HCT116 (cell line): Measurements from ENCODE around the gene KCTD1. TPM values are rescaled to one million over a fixed set of nuclear protein-coding genes. Genes with fewer than 3 reads are reported as not detected.

Source experiments
- ATAC-seq: fragments of 200-7000 bp; cut with Tn5 transposase; 2 replicates; pipeline ENCODE4 v1.9.1; 2020; ENCODE audit warnings: mild to moderate bottlenecking, moderate library complexity
- BruUV-seq: library from RNA; stranded (reverse); fragments of 400-500 nt; replicated peaks from 2 replicates; lab custom pipeline; 2021; lab: Mats Ljungman, UMichigan
- CTCF ChIA-PET: fragments of 300-600 bp; sonication (Branson Sonifier 250); formaldehyde crosslinking; loops from one replicate; lab custom pipeline; 2021; ENCODE audit warnings: antibody characterized with exemption; lab: Charles Lee
- POLR2A ChIA-PET: fragments of 300-600, 350-600 bp; sonication (Branson Sonifier 250); formaldehyde crosslinking; loops from one replicate; lab custom pipeline; 2021; ENCODE audit warnings: antibody characterized with exemption; lab: Charles Lee
- RAD21 ChIA-PET, 2 experiments: fragments of 300-600 bp; sonication (Branson Sonifier 250); formaldehyde crosslinking; loops; one replicate each; lab custom pipeline; 2023; ENCODE audit warnings: low total read pairs in 2 of 2; ENCODE audit not compliant: uncharacterized antibody in 2 of 2, unreplicated experiment in 2 of 2, low non-redundant PET in 1 of 2; lab: Charles Lee
- DNase-seq: peaks from one replicate; pipeline ENCODE4 v3.0.0-alpha.2; 2010; ENCODE audit warnings: low read depth, low spot score
- H2AFZ ChIP-seq: fragments of 200-600 bp; shearing (Covaris generic), sonication (generic); 2 replicates; pipeline ENCODE4 v1.6.1; 2017; ENCODE audit warnings: low read depth, mixed run types, mixed read lengths, antibody characterized with exemption, low read length; ENCODE audit not compliant: poor library complexity, severe bottlenecking
- H3K27ac ChIP-seq: 2 replicates; pipeline ENCODE4 v1.5.1; 2012; ENCODE audit warnings: low read depth, low read length
- H3K27me3 ChIP-seq: fragments of 200-600 bp; sonication (generic); 2 replicates; pipeline ENCODE4 v1.6.1; 2016; ENCODE audit warnings: mixed run types, low read length, mixed read lengths; ENCODE audit not compliant: insufficient read depth
- H3K36me3 ChIP-seq, 2 experiments: fragments of 200-500 bp in 1 of 2; fragments of 200-600 bp in 1 of 2; sonication (Bioruptor generic) in 1 of 2; sonication (generic) in 1 of 2; 2 replicates each; pipeline versions ENCODE4 v1.5.1 to v1.6.1; 2014 to 2016; ENCODE audit warnings: low read length in 2 of 2, inconsistent platforms in 1 of 2, mixed read lengths in 1 of 2, mixed run types in 1 of 2; ENCODE audit not compliant: insufficient read depth in 2 of 2, control insufficient read depth in 1 of 2
- H3K4me1 ChIP-seq, 2 experiments: fragments of 200-600 bp in 1 of 2; sonication (generic) in 1 of 2; 2 replicates each; pipeline versions ENCODE4 v1.5.1 to v1.6.1; 2012 to 2017; ENCODE audit warnings: low read length in 2 of 2, inconsistent platforms in 1 of 2, mild to moderate bottlenecking in 1 of 2, mixed read lengths in 1 of 2, mixed run types in 1 of 2, moderate library complexity in 1 of 2; ENCODE audit not compliant: insufficient read depth in 2 of 2, control insufficient read depth in 1 of 2
- H3K4me2 ChIP-seq: fragments of 200-600 bp; sonication (generic); 2 replicates; pipeline ENCODE4 v1.6.1; 2017; ENCODE audit warnings: mixed run types, low read length, mixed read lengths
- H3K4me3 ChIP-seq, 2 experiments: fragments of 200-600 bp in 1 of 2; sonication (generic) in 1 of 2; replicated peaks in 1 of 2; 2 replicates each; pipeline ENCODE4 v1.5.1; 2011 to 2016; ENCODE audit warnings: low read length in 2 of 2, control low read depth in 1 of 2, low read depth in 1 of 2, mild to moderate bottlenecking in 1 of 2, mixed read lengths in 1 of 2, mixed run types in 1 of 2
- H3K79me2 ChIP-seq: fragments of 200-600 bp; sonication (generic); 2 replicates; pipeline ENCODE4 v1.6.1; 2017; ENCODE audit warnings: mild to moderate bottlenecking, mixed run types, low read length, moderate library complexity, mixed read lengths; ENCODE audit not compliant: insufficient read depth
- H3K9ac ChIP-seq: fragments of 200-600 bp; sonication (generic); 2 replicates; pipeline ENCODE4 v1.6.1; 2016; ENCODE audit warnings: low read length, mixed read lengths
- H3K9me2 ChIP-seq: fragments of 200-600 bp; sonication (generic), shearing (Covaris generic); 2 replicates; pipeline ENCODE4 v1.6.1; 2017; ENCODE audit warnings: mixed run types, mild to moderate bottlenecking, moderate library complexity; ENCODE audit not compliant: insufficient read depth
- H3K9me3 ChIP-seq, 2 experiments: fragments of 200-500 bp in 1 of 2; fragments of 200-600 bp in 1 of 2; sonication (Bioruptor generic) in 1 of 2; sonication (generic) in 1 of 2; 2 replicates each; pipeline ENCODE4 v1.6.1; 2014 to 2017; ENCODE audit warnings: low read length in 2 of 2, mixed read lengths in 2 of 2, inconsistent platforms in 1 of 2, low read depth in 1 of 2, mild to moderate bottlenecking in 1 of 2, mixed run types in 1 of 2, moderate library complexity in 1 of 2; ENCODE audit not compliant: control insufficient read depth in 1 of 2, insufficient read depth in 1 of 2
- H4K20me1 ChIP-seq: fragments of 200-600 bp; sonication (generic), shearing (Covaris generic); 2 replicates; pipeline ENCODE4 v1.6.1; 2017; ENCODE audit warnings: mixed run types, mild to moderate bottlenecking, moderate library complexity; ENCODE audit not compliant: insufficient read depth
- ATF3 ChIP-seq: IDR thresholded peaks from 2 replicates; pipeline ENCODE4 v1.6.1; 2012
- CBX3 ChIP-seq: IDR thresholded peaks from 2 replicates; pipeline ENCODE4 v1.6.1; 2012; ENCODE audit warnings: low read depth
- CTCF ChIP-seq, 3 experiments: fragments of 200-600 bp in 1 of 3; sonication (generic) in 1 of 3; IDR thresholded peaks in 2 of 3; conservative IDR thresholded peaks in 1 of 3; 2 replicates each; pipeline ENCODE4 v1.5.1; 2012 to 2017; ENCODE audit warnings: low read depth in 2 of 3, low read length in 2 of 3, antibody characterized with exemption in 1 of 3, borderline replicate concordance in 1 of 3, control low read depth in 1 of 3, mild to moderate bottlenecking in 1 of 3, mixed read lengths in 1 of 3, mixed run types in 1 of 3, moderate library complexity in 1 of 3; ENCODE audit not compliant: insufficient read depth in 1 of 3
- EGR1 ChIP-seq: IDR thresholded peaks from 2 replicates; pipeline ENCODE4 v1.6.1; 2012; ENCODE audit warnings: low read depth
- ELF1 ChIP-seq: IDR thresholded peaks from 2 replicates; pipeline ENCODE4 v1.6.1; 2012; ENCODE audit warnings: low read depth, borderline replicate concordance
- EZH2phosphoT487 ChIP-seq: fragments of 200-600 bp; IDR thresholded peaks from 2 replicates; pipeline ENCODE4 v1.6.1; 2018; ENCODE audit warnings: antibody characterized with exemption, borderline replicate concordance
- JUND ChIP-seq: IDR thresholded peaks from 2 replicates; pipeline ENCODE4 v1.6.1; 2012
- POLR2A ChIP-seq: IDR thresholded peaks from 2 replicates; pipeline ENCODE4 v1.7.0; 2011; ENCODE audit warnings: borderline replicate concordance; ENCODE audit not compliant: insufficient read depth, insufficient read length; ENCODE audit errors: extremely low read depth
- POLR2AphosphoS5 ChIP-seq: IDR thresholded peaks from 2 replicates; pipeline ENCODE4 v1.6.1; 2011; ENCODE audit warnings: mild to moderate bottlenecking, low read depth, low read length, moderate library complexity
- RAD21 ChIP-seq: IDR thresholded peaks from 2 replicates; pipeline ENCODE4 v1.6.1; 2012; ENCODE audit warnings: low read depth, mild to moderate bottlenecking
- SIN3A ChIP-seq: IDR thresholded peaks from 2 replicates; pipeline ENCODE4 v1.6.1; 2012; ENCODE audit warnings: low read depth
- SP1 ChIP-seq: IDR thresholded peaks from 2 replicates; pipeline ENCODE4 v1.6.1; 2012; ENCODE audit warnings: low read depth
- SRF ChIP-seq: IDR thresholded peaks from 2 replicates; pipeline ENCODE4 v1.6.1; 2012; ENCODE audit warnings: low read depth
- TCF7L2 ChIP-seq: IDR thresholded peaks from 2 replicates; pipeline ENCODE4 v1.7.0; 2011; ENCODE audit warnings: borderline replicate concordance, inconsistent platforms; ENCODE audit not compliant: insufficient read depth, insufficient read length; ENCODE audit errors: extremely low read depth
- ZBTB33 ChIP-seq: IDR thresholded peaks from 2 replicates; pipeline ENCODE4 v1.6.1; 2011; ENCODE audit warnings: mild to moderate bottlenecking, low read length, moderate library complexity; ENCODE audit not compliant: insufficient replicate concordance; ENCODE audit errors: extremely low read depth
- ZFX ChIP-seq: fragments of 450-650 bp; IDR thresholded peaks from 2 replicates; pipeline ENCODE4 v1.6.1; 2017
- ZNF274 ChIP-seq: fragments of 200-500 bp; sonication (Bioruptor generic); IDR thresholded peaks from 2 replicates; pipeline ENCODE4 v1.6.1; 2014; ENCODE audit warnings: mild to moderate bottlenecking, low read depth, low read length, inconsistent platforms
- intact Hi-C: fragments of 100-400 bp; cut with micrococcal nuclease; formaldehyde crosslinking; loops from 2 replicates; pipeline ENCODE4 v1.10.0; 2022
- total RNA-seq: library from RNA; stranded (reverse); gene quantifications from one replicate; pipeline ENCODE4 v1.2.1, GENCODE V29; 2021; ENCODE audit not compliant: unreplicated experiment
- TF ChIP-seq, protein P1 (sequence below): IDR thresholded peaks from 2 replicates; pipeline ENCODE4 v1.6.1; 2012; ENCODE audit warnings: low read depth

The KCTD1 gene
- total RNA-seq, 1 experiment from 2014 or later, result 16.8 TPM

DNA sequence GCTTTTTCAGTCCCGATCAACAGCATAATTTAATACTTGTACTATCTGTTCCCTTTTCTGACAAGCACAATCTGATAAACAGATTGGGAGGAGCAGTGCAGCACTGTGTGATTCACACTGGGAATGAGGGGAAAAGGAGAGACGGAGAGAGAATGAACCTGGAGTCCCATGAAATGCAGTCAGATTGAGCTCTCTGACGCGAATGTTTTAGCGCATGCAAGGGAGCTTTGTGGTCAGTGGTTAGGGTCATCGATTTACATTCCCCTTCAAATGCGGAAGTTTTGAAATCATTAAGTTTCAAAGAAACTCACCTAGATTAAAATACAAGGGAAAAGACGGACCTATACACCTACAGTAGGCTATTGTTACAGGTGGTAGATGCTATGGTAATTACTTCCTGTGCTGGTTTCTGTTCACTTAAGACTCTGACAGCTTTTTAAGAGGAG, 99.6 kb downstream of the KCTD1 start:
- ChIA-PET CTCF (no interaction called here), RAD21 (no interaction called here), POLR2A (interaction anchor here (1.0 kb wide), 1 partner anchor 13 kb away, joined by 3 read pairs; no protein-coding TSS in a partner anchor)
- H3K9me3 ChIP-seq, result no peaks in the 10 kb centered on the region
- no peaks in the 10 kb centered on the region for H3K79me2 ChIP-seq
- H3K4me3 ChIP-seq, result no peak overlapping the region
- no peak overlapping the region for H3K27ac ChIP-seq
- TF ChIP-seq SP1 (no peak), EGR1 (no peak), SIN3A (no peak), EZH2phosphoT487 (no peak), ZBTB33 (no peak), TCF7L2 (no peak), JUND (no peak), SRF (no peak), ZNF274 (no peak), ELF1 (no peak), POLR2AphosphoS5 (no peak), POLR2A (no peak), CBX3 (no peak), ATF3 (no peak), CTCF (IDR thresholded peaks at IDR 0.05 in 2 of 3, conservative IDR thresholded peaks at IDR 0.05 in 1 of 3; ENCODE audit: borderline replicate concordance in 1 of 3, insufficient read depth in 1 of 3, low read depth in 2 of 3, low read length in 2 of 3) (no peak), ZFX (no peak), RAD21 (no peak)
- TF ChIP-seq, protein P1, sequence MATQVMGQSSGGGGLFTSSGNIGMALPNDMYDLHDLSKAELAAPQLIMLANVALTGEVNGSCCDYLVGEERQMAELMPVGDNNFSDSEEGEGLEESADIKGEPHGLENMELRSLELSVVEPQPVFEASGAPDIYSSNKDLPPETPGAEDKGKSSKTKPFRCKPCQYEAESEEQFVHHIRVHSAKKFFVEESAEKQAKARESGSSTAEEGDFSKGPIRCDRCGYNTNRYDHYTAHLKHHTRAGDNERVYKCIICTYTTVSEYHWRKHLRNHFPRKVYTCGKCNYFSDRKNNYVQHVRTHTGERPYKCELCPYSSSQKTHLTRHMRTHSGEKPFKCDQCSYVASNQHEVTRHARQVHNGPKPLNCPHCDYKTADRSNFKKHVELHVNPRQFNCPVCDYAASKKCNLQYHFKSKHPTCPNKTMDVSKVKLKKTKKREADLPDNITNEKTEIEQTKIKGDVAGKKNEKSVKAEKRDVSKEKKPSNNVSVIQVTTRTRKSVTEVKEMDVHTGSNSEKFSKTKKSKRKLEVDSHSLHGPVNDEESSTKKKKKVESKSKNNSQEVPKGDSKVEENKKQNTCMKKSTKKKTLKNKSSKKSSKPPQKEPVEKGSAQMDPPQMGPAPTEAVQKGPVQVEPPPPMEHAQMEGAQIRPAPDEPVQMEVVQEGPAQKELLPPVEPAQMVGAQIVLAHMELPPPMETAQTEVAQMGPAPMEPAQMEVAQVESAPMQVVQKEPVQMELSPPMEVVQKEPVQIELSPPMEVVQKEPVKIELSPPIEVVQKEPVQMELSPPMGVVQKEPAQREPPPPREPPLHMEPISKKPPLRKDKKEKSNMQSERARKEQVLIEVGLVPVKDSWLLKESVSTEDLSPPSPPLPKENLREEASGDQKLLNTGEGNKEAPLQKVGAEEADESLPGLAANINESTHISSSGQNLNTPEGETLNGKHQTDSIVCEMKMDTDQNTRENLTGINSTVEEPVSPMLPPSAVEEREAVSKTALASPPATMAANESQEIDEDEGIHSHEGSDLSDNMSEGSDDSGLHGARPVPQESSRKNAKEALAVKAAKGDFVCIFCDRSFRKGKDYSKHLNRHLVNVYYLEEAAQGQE, result no peak
- no peaks in the 10 kb centered on the region for H3K9me2 ChIP-seq
- H4K20me1 ChIP-seq, result no peaks in the 10 kb centered on the region
- no peak overlapping the region for H3K4me2 ChIP-seq
- no peaks in the 10 kb centered on the region for H3K27me3 ChIP-seq
- BruUV-seq, result no TSS peak
- DNase-seq (no peak), ATAC-seq (no peak)
- no peaks in the 10 kb centered on the region for H3K36me3 ChIP-seq
- intact Hi-C loops, result no loop called here
- H3K9ac ChIP-seq, result no peak overlapping the region
- no peaks in the 10 kb centered on the region for H3K4me1 ChIP-seq
- H2AFZ ChIP-seq, result no peak overlapping the region
